OCI-LY3 (cell line): Measurements from ENCODE around the gene BICD2.

Experiments
- H2AFZ ChIP-seq: fragments of 200-600, 300-600 bp; shearing (Covaris generic); 2 replicates; pipeline ENCODE4 v1.6.0; 2014; ENCODE audit warnings: antibody characterized with exemption, low read depth, low read length
- H3K27ac ChIP-seq: fragments of 200-600, 300-600 bp; sonication (generic); 2 replicates; pipeline ENCODE4 v1.5.1; 2014; ENCODE audit warnings: mild to moderate bottlenecking, low read length, moderate library complexity, mixed read lengths
- H3K27me3 ChIP-seq: fragments of 200-600, 300-600 bp; sonication (generic); 2 replicates; pipeline ENCODE4 v1.6.1; 2014; ENCODE audit warnings: low read depth, low read length, mixed read lengths
- H3K36me3 ChIP-seq: fragments of 200-600, 300-600 bp; sonication (generic); replicated peaks from 2 replicates; pipeline ENCODE3; 2014; ENCODE audit warnings: low read depth, low read length, mixed read lengths
- H3K4me1 ChIP-seq: fragments of 300-600, 200-600 bp; sonication (generic); 2 replicates; pipeline ENCODE4 v1.6.1; 2014; ENCODE audit warnings: low read length, mixed read lengths
- H3K4me2 ChIP-seq: fragments of 200-600, 300-600 bp; sonication (generic); 2 replicates; pipeline ENCODE4 v1.6.1; 2014; ENCODE audit warnings: low read length, mixed read lengths
- H3K4me3 ChIP-seq: fragments of 300-600, 200-600 bp; sonication (generic); 2 replicates; pipeline ENCODE4 v1.5.1; 2014; ENCODE audit warnings: antibody characterized with exemption, mild to moderate bottlenecking, low read length, moderate library complexity
- H3K79me2 ChIP-seq: fragments of 300-600, 200-600 bp; shearing (Covaris generic); 2 replicates; pipeline ENCODE4 v1.6.1; 2014; ENCODE audit warnings: mild to moderate bottlenecking, low read length, mixed read lengths
- H3K9ac ChIP-seq: fragments of 300-600, 200-600 bp; shearing (Covaris generic); 2 replicates; pipeline ENCODE4 v1.6.0; 2014; ENCODE audit warnings: mild to moderate bottlenecking, low read length, moderate library complexity
- H3K9me3 ChIP-seq: fragments of 200-600, 300-600 bp; shearing (Covaris generic); 2 replicates; pipeline ENCODE4 v1.6.1; 2014; ENCODE audit warnings: low read length, mixed read lengths; ENCODE audit not compliant: insufficient read depth
- H4K20me1 ChIP-seq: fragments of 200-600, 300-600 bp; sonication (generic); 2 replicates; pipeline ENCODE4 v1.6.1; 2016; ENCODE audit warnings: low read length, mixed read lengths; ENCODE audit not compliant: insufficient read depth
- EZH2phosphoT487 ChIP-seq: fragments of 200-600 bp; shearing (Covaris generic); IDR thresholded peaks from 2 replicates; pipeline ENCODE4 v1.6.1; 2018; ENCODE audit warnings: antibody characterized with exemption, mixed run types, low read depth
- TF ChIP-seq, protein P1 (sequence below): fragments of 200-600, 300-600 bp; sonication (generic); IDR thresholded peaks from 2 replicates; pipeline ENCODE4 v1.5.1; 2014; ENCODE audit warnings: antibody characterized with exemption, low read length, low read depth

BICD2 gene

DNA sequence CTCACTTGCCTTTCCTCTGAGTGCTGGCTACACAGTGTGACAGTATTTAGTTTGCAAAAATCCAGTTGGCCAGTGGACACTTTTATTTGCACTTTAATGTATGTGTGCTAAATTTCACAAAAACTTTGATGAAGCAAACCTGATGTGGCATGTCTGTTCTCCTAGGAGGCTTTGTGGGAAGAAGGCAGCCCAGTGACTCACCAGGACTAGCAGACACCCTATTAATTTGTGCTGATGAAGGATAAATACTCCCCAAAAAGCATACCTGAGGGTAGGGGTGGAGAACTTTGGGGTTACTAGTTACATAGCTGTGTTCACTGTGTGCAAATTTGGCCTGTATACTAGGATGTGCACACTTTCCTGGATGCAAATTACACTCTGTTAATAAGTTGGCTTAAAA is 55.4 kb downstream of the BICD2 start:
- no peak overlapping the region for H3K4me3 ChIP-seq
- H3K27ac ChIP-seq, result no peak overlapping the region
- H3K79me2 ChIP-seq, result no peaks in the 10 kb centered on the region
- H3K9ac ChIP-seq, result no peak overlapping the region
- no peaks in the 10 kb centered on the region for H4K20me1 ChIP-seq
- H3K4me2 ChIP-seq, result no peak overlapping the region
- H3K36me3 ChIP-seq, result peaks cover 22% of the 10 kb centered on the region
- no peaks in the 10 kb centered on the region for H3K27me3 ChIP-seq
- no peaks in the 10 kb centered on the region for H3K9me3 ChIP-seq
- TF ChIP-seq, protein P1, sequence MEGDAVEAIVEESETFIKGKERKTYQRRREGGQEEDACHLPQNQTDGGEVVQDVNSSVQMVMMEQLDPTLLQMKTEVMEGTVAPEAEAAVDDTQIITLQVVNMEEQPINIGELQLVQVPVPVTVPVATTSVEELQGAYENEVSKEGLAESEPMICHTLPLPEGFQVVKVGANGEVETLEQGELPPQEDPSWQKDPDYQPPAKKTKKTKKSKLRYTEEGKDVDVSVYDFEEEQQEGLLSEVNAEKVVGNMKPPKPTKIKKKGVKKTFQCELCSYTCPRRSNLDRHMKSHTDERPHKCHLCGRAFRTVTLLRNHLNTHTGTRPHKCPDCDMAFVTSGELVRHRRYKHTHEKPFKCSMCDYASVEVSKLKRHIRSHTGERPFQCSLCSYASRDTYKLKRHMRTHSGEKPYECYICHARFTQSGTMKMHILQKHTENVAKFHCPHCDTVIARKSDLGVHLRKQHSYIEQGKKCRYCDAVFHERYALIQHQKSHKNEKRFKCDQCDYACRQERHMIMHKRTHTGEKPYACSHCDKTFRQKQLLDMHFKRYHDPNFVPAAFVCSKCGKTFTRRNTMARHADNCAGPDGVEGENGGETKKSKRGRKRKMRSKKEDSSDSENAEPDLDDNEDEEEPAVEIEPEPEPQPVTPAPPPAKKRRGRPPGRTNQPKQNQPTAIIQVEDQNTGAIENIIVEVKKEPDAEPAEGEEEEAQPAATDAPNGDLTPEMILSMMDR, result no peak
- TF ChIP-seq EZH2phosphoT487, result no peak
- peaks cover 15% of the 10 kb centered on the region for H3K4me1 ChIP-seq
- no peak overlapping the region for H2AFZ ChIP-seq

DNA sequence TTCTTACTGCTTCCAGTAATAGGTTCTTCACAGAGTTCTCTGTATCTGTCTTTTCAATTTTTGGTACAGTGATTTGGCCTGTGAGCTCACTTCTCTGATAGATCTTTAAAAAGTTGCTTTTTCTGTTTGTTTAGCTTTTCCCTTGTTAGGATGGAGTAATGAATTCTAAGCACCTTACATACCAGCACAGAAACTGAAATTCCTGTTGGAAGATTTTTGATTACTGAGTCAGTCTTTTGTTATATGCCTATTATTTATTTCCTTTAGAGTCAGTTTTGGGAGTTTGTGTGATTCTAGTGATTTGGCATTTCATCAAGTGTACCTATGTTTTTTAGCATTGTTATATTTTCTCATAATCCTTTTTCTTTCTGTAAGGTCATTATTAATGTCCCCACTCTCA is 57.1 kb downstream of the BICD2 start:
- Histone ChIP-seq H3K4me2 (no peak overlapping the region), H3K4me3 (no peak overlapping the region), H3K9ac (no peak overlapping the region), H3K27me3 (no peaks in the 10 kb centered on the region), H2AFZ (no peak overlapping the region), H3K9me3 (no peaks in the 10 kb centered on the region), H3K4me1 (peaks cover 15% of the 10 kb centered on the region), H4K20me1 (no peaks in the 10 kb centered on the region), H3K27ac (no peak overlapping the region), H3K36me3 (peaks cover 17% of the 10 kb centered on the region), H3K79me2 (no peaks in the 10 kb centered on the region)
- TF ChIP-seq, protein P1, result no peak
- no peak for TF ChIP-seq EZH2phosphoT487

DNA sequence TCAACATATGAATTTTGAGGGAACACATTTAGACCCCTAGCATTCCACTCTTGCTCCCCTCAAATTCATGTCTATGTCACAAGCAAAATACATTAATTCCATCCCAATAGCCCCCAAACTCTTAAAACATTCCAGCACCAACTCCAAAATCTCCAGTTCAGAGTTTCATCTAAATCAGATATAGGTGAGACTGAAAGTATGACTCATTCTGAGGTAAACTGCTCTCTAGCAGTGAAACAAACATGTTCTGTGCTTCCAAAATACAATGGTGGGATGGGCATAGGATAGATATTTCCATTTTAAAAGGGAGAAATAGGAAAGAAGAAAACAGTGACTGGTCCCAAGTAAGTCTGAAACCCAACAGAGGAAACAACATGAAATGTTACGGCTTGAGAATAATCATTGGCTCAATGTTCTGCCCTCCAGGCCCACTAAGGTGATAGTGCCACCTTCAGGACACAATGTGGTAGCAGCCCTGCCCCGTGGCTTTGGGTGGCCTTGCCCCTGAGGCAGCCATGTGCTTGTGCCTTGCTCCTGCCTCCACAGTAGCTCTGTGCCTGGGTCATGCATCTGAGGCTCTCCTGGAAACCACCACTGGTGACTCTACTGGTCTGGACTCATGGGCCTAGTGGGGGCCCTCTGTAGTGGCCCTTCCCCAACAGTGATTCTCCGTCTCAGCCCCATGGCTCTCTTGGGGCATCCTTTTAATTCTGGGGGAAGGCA is 58.3 kb downstream of the BICD2 start:
- no peaks in the 10 kb centered on the region for H3K9me3 ChIP-seq
- no peaks in the 10 kb centered on the region for H4K20me1 ChIP-seq
- peaks cover 7% of the 10 kb centered on the region for H3K4me1 ChIP-seq
- H2AFZ ChIP-seq, result no peak overlapping the region
- peaks cover 10% of the 10 kb centered on the region for H3K36me3 ChIP-seq
- no peak overlapping the region for H3K4me2 ChIP-seq
- no peaks in the 10 kb centered on the region for H3K27me3 ChIP-seq
- no peak overlapping the region for H3K9ac ChIP-seq
- no peak overlapping the region for H3K4me3 ChIP-seq
- TF ChIP-seq, protein P1, result peak; percentile 66
- TF ChIP-seq EZH2phosphoT487, result no peak
- H3K27ac ChIP-seq, result no peak overlapping the region
- no peaks in the 10 kb centered on the region for H3K79me2 ChIP-seq

DNA sequence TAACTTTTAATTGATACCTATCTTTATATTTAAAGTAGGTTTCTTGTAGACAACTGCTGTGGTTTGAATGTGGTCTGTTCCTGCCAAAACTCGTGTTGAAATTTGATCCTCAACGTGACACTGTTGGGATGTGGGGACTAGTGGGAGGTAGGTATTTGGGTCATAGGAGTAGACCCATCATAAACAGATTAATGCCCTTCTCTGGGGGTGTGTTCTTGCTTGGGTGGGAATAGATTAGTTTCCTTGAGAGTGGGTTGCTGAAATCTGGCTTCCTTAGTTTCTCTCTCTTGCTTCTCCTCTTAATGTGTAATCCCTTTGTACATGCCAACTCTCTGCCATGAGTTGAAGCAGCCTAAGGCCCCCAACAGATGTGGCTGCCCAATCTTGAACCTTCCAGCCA is 60.1 kb downstream of the BICD2 start:
- H3K9me3 ChIP-seq, result no peaks in the 10 kb centered on the region
- no peaks in the 10 kb centered on the region for H3K27me3 ChIP-seq
- H4K20me1 ChIP-seq, result no peaks in the 10 kb centered on the region
- no peak for TF ChIP-seq EZH2phosphoT487
- TF ChIP-seq, protein P1, result no peak
- no peak overlapping the region for H3K27ac ChIP-seq
- peaks cover 7% of the 10 kb centered on the region for H3K4me1 ChIP-seq
- no peak overlapping the region for H2AFZ ChIP-seq
- H3K4me3 ChIP-seq, result no peak overlapping the region
- no peak overlapping the region for H3K4me2 ChIP-seq
- no peak overlapping the region for H3K9ac ChIP-seq
- H3K36me3 ChIP-seq, result no peaks in the 10 kb centered on the region
- H3K79me2 ChIP-seq, result no peaks in the 10 kb centered on the region
